ENCODE results near the gene LHPP. TPM values are rescaled to one million over a fixed set of nuclear protein-coding genes. Genes with fewer than 3 reads are reported as not detected.

LHPP gene
- total RNA-seq, 4 donors from 2014 or later = 9.3 to 20.5 (median 14.5) TPM

DNA sequence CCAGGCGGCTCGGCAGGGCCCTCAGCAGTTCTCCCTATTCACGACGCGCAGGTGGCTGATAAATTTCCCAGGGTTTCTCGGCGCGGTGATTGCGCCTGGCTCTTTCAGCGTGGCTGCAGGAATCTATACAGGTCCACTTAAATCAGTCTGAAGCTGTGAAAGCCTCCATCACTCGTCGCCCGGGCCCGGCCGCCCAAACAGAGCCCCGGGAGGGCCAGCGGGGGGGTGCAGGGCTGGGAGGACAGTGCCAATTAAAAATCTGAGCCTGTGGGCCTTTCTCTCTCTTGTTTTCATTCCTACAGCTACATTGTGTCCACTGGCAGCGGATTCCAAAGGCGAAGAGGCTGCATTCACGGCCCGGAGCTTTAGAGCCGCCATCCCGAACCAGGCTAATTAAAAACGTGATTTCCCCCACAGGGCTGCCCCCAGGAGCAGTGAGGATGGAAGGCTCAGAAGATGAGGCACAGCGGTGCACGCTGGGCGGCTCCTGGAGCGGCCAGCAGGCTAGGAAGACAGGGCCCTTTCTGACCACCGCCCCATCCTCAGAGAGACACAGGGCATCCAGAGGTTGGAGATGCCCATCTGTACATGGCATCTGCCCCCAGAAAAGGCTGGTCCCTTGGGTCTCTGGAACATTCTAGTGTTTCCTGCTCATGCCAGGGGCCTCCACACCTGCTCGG is 181.8 kb downstream of the LHPP start:
- no peak for TF ChIP-seq CTCF (IDR thresholded peaks at IDR 0.05; ENCODE audit: low read depth)

- no peak for TF ChIP-seq CTCF (IDR thresholded peaks at IDR 0.05; ENCODE audit: low read depth)
Measured at GRCh38 chr10:124644236-124644635, 182.6 kb downstream of the LHPP start.

DNA sequence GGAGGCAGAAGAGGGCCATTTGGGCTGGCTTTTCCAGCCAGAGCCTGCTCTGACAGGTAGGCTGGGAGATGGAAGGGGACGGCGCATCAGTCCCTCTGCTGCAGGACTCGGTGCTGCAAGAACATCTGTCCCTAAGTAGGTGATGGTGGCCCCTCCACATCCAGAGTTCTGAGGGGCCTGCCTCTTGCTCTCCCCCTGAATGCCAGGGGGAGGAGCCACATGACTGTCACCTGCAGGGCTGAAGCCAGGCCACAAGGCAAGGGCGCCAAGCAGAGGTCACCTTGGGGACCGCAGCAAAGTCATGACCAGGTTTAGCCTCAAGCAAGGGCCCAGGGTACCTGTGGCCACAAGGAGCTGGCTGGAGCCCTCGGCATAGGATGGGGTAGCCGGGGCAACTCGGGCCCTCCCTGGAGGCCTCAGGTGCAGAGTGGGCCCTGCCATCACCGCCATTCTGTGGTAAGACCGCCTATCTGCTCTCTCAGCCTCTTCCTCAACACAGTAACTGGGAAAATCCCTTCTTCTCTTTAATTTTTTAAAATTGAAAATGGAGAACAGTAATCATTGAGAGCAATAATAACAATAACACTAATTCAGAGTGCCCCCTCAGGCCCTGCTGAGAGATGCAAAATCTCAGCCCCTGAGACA is 183.3 kb downstream of the LHPP start:
- TF ChIP-seq CTCF (IDR thresholded peaks at IDR 0.05; ENCODE audit: low read depth) = no peak

- TF ChIP-seq CTCF (IDR thresholded peaks at IDR 0.05; ENCODE audit: low read depth) = no peak
Measured at GRCh38 chr10:124645467-124646095, 184.0 kb downstream of the LHPP start.

- no peak for TF ChIP-seq CTCF (IDR thresholded peaks at IDR 0.05; ENCODE audit: low read depth)
Measured at GRCh38 chr10:124646483-124647352, 185.1 kb downstream of the LHPP start.

DNA sequence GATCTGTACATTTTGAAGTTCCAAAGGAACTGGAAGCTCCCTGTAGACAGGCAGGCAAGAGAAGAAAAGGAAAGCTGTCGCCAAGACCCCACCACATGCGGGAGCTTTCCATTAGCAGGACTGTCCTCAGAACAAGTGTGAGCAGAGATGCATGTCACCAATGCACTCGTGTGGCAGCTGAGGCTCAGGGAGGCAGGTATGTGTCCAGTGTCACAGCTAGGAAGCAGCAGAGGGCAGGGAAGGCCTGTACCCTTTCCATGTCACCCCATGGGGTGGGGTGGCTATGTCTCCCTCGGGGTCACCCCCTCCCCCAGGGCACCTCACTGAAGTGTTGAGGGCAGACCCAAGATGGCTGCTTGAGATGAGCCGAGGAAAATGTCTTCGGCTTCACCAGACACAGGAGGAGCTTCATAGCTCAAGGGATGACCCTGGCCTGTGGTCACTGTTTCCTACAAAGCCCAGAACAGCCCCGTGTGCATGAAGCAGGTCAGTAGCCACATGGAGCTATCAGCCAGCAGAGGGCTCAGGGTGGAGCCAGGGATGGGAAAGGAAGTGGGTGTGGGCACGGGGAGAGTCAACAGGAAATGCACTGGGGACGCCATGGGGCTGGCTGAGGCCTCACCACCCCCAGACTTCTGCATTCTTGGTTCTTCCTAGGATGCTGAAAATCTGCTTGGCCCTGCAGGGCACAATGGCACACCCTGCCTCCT is 186.0 kb downstream of the LHPP start:
- no peak for TF ChIP-seq CTCF (IDR thresholded peaks at IDR 0.05; ENCODE audit: low read depth)
